GM19468 (cell line): ENCODE data around the gene LGALS7.

Experiments
- ATAC-seq: cut with Tn5 transposase; IDR thresholded peaks from one replicate; pipeline ENCODE4 v1.9.1; 2021; ENCODE audit warnings: mild to moderate bottlenecking, moderate library complexity, moderate number of reproducible peaks; ENCODE audit not compliant: unreplicated experiment; ENCODE audit errors: extremely low read depth

The LGALS7 gene

GRCh38 chr19:38742296-38742695 lies 31.0 kb downstream of the LGALS7 start:
- ATAC-seq, result no peak

- no peak for ATAC-seq
Measured at GRCh38 chr19:38741670-38742069, 31.6 kb downstream of the LGALS7 start.

- no peak for ATAC-seq
Measured at GRCh38 chr19:38740932-38741331, 32.4 kb downstream of the LGALS7 start.

GRCh38 chr19:38740257-38740592 lies 33.1 kb downstream of the LGALS7 start:
- ATAC-seq, result no peak

GRCh38 chr19:38739440-38740256 lies 33.7 kb downstream of the LGALS7 start:
- no peak for ATAC-seq

GRCh38 chr19:38737921-38738737 lies 35.2 kb downstream of the LGALS7 start:
- ATAC-seq, result no peak

GRCh38 chr19:38737281-38737865 lies 35.9 kb downstream of the LGALS7 start:
- no peak for ATAC-seq

GRCh38 chr19:38736413-38737280 lies 36.7 kb downstream of the LGALS7 start:
- no peak for ATAC-seq

GRCh38 chr19:38736036-38736412 lies 37.3 kb downstream of the LGALS7 start:
- ATAC-seq, result no peak

- no peak for ATAC-seq
Measured at GRCh38 chr19:38735257-38735686, 38.0 kb downstream of the LGALS7 start.

GRCh38 chr19:38734426-38735256 lies 38.7 kb downstream of the LGALS7 start:
- ATAC-seq, result no peak

GRCh38 chr19:38734176-38734425 lies 39.2 kb downstream of the LGALS7 start:
- ATAC-seq, result no peak

- ATAC-seq, result no peak
Measured at GRCh38 chr19:38733493-38734175, 39.7 kb downstream of the LGALS7 start.

- ATAC-seq, result no peak
Measured at GRCh38 chr19:38733241-38733492, 40.1 kb downstream of the LGALS7 start.

- ATAC-seq, result no peak
Measured at GRCh38 chr19:38731654-38732301, 41.5 kb downstream of the LGALS7 start.

- ATAC-seq, result no peak
Measured at GRCh38 chr19:38730731-38731589, 42.4 kb downstream of the LGALS7 start.

- no peak for ATAC-seq
Measured at GRCh38 chr19:38730470-38730730, 42.9 kb downstream of the LGALS7 start.
